SHP77 (cell line): ENCODE results near the gene MROH7.

Experiments used
- DNase-seq, 2 experiments: peaks; one replicate each; lab custom pipeline; 2025; lab: John Stamatoyannopoulos, UW

Gene MROH7

GRCh38 chr1:54697896-54698295 is 56.3 kb downstream of the MROH7 start:
- DNase-seq = no peak

- DNase-seq = no peak
Observed at GRCh38 chr1:54698346-54698745, 56.8 kb downstream of the MROH7 start.

- DNase-seq = no peak
Observed at GRCh38 chr1:54699936-54700525, 58.4 kb downstream of the MROH7 start.

- DNase-seq = no peak
Observed at GRCh38 chr1:54701066-54701465, 59.5 kb downstream of the MROH7 start.

GRCh38 chr1:54701996-54702395 is 60.4 kb downstream of the MROH7 start:
- no peak for DNase-seq

GRCh38 chr1:54703471-54703870 is 61.9 kb downstream of the MROH7 start:
- DNase-seq = no peak

GRCh38 chr1:54705153-54705552 is 63.6 kb downstream of the MROH7 start:
- no peak for DNase-seq

- DNase-seq = no peak
Observed at GRCh38 chr1:54706419-54706818, 64.8 kb downstream of the MROH7 start.

GRCh38 chr1:54708385-54708784 is 66.8 kb downstream of the MROH7 start:
- no peak for DNase-seq

GRCh38 chr1:54709547-54710292 is 68.1 kb downstream of the MROH7 start:
- DNase-seq = no peak

GRCh38 chr1:54710434-54710833 is 68.8 kb downstream of the MROH7 start:
- no peak for DNase-seq

- no peak for DNase-seq
Observed at GRCh38 chr1:54710841-54711240, 69.3 kb downstream of the MROH7 start.

GRCh38 chr1:54711536-54711935 is 70.0 kb downstream of the MROH7 start:
- DNase-seq = no peak

GRCh38 chr1:54714881-54715492 is 73.4 kb downstream of the MROH7 start:
- no peak for DNase-seq

- DNase-seq = peak; percentile 58 to 77
Observed at GRCh38 chr1:54715493-54716298, 74.1 kb downstream of the MROH7 start, which contains the start of gene TTC4. TTC4 (plus strand) TSS chr1:54715861; CDS start chr1:54715909, 48 bp downstream.

- peak in 1 of 2 experiments; percentile 7 for DNase-seq
Observed at GRCh38 chr1:54716299-54717047, 74.9 kb downstream of the MROH7 start.

GRCh38 chr1:54721719-54722118 is 80.1 kb downstream of the MROH7 start:
- DNase-seq = no peak

GRCh38 chr1:54723985-54724384 is 82.4 kb downstream of the MROH7 start:
- no peak for DNase-seq

GRCh38 chr1:54724771-54725170 is 83.2 kb downstream of the MROH7 start:
- DNase-seq = no peak

GRCh38 chr1:54728027-54728426 is 86.4 kb downstream of the MROH7 start:
- no peak for DNase-seq

GRCh38 chr1:54736685-54737084 is 95.1 kb downstream of the MROH7 start:
- DNase-seq = no peak

GRCh38 chr1:54738244-54738643 is 96.7 kb downstream of the MROH7 start:
- DNase-seq = no peak
